ENCODE results near the gene LOXL3.

Gene LOXL3

GRCh38 chr2:74491648-74492544 is 61.8 kb downstream of the LOXL3 start:
- TF ChIP-seq CTCF (IDR thresholded peaks at IDR 0.05; ENCODE audit: borderline replicate concordance, insufficient read depth, low read depth, low read length) = no peak
- H3K4me3 ChIP-seq (ENCODE audit: low read depth, low read length) = no peak overlapping the region

- no peak for TF ChIP-seq CTCF (IDR thresholded peaks at IDR 0.05; ENCODE audit: borderline replicate concordance, insufficient read depth, low read depth, low read length)
- no peak overlapping the region for H3K4me3 ChIP-seq (ENCODE audit: low read depth, low read length)
These were observed 63.8 kb downstream of the LOXL3 start for GRCh38 chr2:74489906-74490305.

DNA sequence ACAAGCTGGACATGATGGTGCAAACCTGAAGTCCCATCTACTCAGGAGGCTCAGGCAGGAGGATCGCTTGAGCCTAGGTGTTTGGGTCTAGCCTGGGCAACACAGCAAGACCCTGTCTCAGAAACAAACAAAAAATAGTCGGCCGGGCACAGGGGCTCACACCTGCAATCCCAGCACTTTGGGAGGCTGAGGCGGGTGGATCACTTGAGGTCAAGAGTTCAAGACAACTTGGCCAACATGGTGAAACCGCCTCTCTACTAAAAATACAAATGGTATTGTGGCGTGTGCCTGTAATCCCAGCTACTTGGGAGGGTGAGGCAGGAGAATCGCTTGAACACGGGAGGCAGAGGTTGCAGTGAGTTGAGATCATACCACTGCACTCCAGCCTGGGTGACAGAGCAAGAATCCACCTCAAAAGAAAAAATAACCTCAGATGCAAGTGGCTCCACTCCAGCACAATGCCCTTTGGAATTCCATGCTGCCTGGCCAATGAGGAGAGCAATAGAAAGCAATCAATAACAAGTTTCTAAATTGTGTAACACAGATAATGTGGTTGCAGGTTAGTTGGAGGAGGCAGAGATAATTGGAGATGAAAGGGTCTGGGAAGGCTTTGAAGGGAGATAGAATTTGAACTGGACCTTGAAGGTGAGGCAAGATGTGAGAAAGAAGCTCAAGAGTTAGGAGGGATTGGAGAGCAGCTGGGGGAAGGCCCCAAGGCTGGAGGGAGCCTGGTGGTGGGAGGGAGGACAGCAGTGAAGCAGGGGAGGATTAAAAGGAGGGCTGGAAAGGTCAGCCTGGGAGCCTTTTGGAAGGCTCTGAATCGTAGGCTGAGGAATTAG is 64.9 kb downstream of the LOXL3 start:
- H3K4me3 ChIP-seq (ENCODE audit: low read depth, low read length) = no peak overlapping the region
- no peak for TF ChIP-seq CTCF (IDR thresholded peaks at IDR 0.05; ENCODE audit: borderline replicate concordance, insufficient read depth, low read depth, low read length)

- TF ChIP-seq CTCF (IDR thresholded peaks at IDR 0.05; ENCODE audit: borderline replicate concordance, insufficient read depth, low read depth, low read length) = no peak
- no peak overlapping the region for H3K4me3 ChIP-seq (ENCODE audit: low read depth, low read length)
These were observed 67.6 kb downstream of the LOXL3 start for GRCh38 chr2:74486141-74486540.

- peak overlapping the region; percentile 58 for H3K4me3 ChIP-seq (ENCODE audit: low read depth, low read length)
These were observed 70.0 kb downstream of the LOXL3 start for GRCh38 chr2:74483675-74484164.

- peak; percentile 96 for TF ChIP-seq CTCF (IDR thresholded peaks at IDR 0.05; ENCODE audit: borderline replicate concordance, insufficient read depth, low read depth, low read length)
- H3K4me3 ChIP-seq (ENCODE audit: low read depth, low read length) = peak within 1 kb of the TSS; percentile 58
These were observed 70.7 kb downstream of the LOXL3 start, which contains the start of the genes CCDC142 and TTC31 for GRCh38 chr2:74482801-74483674. Gene CCDC142, minus strand, starts transcription at chr2:74482998. Its CDS starts 161 bp downstream, at chr2:74482837. Gene TTC31, plus strand, starts transcription at chr2:74483081. Its CDS starts 15 bp downstream, at chr2:74483096.
